Middle frontal gyrus (tissue), 1 donor: ENCODE results near the gene SKI.
"Not testable (repeated sequence)": the region's sequence is repeated elsewhere in the genome, so short reads cannot be mapped to it uniquely, and the experiment has no call there.

ENCODE experiments used
- DNase-seq: peaks from one replicate; pipeline ENCODE4 v3.0.0-alpha.2; 2015; ENCODE audit warnings: low spot score; ENCODE audit errors: extremely low spot score

The SKI gene

GRCh38 chr1:2320006-2320405, 91.9 kb downstream of the SKI start:
- no peak for DNase-seq

GRCh38 chr1:2320760-2321667, 92.9 kb downstream of the SKI start:
- no peak for DNase-seq

DNA sequence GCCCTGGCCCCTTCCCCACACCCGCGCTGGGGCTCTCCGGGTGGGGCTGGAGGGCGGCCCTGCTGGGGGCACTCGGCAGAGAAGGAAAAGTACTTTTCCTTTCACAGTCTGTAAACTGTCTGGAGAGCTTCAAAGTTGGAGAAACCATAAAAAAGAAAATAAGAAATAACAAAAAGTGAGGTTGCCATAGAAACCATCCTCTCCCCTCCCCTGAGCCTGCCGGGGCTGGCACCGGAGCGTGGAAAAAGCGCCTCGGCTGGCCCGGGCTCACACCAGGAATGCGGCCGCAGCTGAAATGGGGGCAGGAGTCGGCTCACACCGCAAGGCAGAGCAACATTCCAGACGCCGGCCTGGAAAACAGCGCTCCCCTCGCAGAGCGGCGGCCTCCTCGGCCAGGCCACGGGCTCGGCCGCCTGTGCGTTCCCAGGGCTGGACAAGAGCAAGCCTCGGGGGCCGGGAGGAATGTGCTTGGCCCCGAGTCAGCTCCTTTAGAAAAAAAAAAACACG, 94.0 kb downstream of the SKI start:
- no peak for DNase-seq

DNA sequence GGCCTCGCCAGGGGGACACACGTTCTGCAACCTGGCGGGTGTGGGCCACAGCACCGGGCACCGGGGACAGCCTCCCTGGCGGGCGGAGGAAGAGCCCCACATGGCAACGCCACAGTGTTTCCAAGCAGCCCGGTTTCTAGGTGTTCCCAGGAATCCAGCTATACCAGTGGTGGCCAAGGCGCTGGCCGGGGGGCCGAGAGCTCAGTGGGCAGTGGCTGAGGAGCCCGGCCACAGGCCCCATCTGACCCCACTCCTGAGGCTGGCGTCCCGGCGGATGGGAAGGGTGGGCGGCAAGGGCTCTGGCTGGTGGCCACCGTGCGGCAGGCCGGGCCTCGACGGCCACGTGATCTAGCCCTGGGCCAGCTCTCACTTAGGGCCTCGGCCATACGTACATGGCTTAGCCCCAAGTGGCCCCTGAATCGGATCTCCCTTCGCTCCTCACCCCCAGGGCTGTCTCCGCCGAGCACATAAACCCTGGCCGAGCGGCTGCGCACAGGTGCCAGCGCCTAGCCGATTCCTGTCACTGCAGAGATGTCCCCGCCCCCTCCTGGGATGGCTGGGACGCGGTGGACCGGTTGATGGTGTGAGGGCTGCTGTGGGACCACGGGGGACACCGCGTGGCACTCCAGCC, 94.6 kb downstream of the SKI start:
- DNase-seq: no peak

DNA sequence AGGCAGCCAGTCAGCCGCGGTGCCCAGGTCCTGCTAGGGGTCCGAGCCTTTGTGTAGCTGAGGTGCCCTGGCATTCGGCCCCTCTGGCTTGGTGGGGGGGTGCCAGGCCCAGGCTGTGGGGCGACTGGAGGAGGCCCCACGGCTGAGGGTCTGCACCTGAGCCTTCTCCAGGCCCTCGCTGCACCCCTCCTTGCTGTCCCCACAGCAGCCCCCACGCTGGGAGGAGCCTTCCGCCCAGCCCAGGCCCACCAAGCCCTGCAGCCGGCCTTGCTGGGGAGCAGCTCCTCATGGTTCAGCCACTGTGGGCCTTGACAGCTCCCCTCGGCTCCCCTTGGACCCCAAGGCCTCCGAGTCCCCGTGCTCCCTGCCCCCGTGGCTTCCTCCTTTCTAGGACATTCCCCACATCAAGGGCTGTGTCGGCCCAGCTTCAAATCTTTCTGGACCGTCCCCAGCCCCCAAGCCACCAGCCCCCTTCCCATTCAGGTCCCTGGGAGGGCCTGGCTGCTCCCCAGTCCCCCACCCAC, 95.4 kb downstream of the SKI start:
- no peak for DNase-seq

DNA sequence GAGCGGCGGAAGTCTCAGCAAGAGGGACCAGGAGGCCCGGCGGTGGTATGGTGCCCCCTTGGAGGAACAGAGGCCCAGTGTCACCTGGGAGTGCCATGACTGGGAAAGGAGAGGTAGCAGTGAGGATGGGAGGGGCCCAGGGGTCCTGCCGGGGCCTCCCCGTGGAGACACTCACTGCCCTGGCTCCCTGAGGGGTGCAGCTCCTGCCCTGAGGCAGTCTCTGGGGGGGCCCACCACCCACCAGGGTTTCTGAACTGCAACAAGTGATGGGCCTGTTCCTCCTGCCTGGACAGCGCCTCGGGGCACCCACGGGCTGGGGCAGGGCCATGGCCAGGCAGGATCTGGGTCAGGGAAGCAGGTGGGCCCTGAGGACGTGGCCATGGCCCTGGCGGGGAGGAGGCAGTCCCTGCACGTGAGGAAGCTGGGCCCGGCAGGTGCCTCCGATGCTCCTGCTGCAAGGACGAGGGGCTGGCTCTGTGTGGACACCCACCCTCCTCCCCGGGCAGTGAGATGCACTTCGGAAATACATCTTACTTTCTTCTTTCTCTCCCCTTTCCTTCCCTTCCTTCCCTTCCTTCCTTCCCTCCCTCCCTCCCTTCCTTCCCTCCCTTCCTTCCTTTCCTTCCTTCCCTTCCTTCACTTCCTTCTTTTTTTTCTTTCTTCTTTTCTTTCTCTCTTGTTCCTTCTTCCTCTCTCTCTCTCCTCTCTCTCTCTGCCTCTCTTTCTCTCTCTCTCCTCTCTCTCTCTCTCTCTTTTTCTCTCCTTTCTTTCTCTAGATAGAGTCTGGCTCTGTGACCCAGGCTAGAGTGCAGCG, 96.6 kb downstream of the SKI start:
- DNase-seq: no peak

DNA sequence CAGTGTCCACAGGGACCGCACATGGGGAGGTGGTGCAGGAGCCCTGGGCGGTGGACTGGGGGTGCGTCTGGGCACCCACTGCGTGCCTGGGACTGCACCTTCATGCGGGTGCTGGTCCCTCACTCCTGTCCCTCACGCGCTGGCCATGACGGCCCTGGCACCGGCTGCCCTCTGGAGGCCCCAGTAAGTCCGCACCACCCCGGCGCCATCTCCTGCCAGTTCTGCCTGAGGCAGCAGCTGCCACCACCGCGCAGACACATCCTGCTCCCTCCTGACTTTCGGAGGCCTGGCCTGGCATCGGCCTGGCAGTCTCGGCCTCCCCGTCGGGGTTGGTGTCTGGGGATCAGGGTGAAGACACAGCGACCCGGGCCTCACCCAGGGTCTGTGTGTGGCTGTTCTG, 98.4 kb downstream of the SKI start:
- DNase-seq: no peak

DNA sequence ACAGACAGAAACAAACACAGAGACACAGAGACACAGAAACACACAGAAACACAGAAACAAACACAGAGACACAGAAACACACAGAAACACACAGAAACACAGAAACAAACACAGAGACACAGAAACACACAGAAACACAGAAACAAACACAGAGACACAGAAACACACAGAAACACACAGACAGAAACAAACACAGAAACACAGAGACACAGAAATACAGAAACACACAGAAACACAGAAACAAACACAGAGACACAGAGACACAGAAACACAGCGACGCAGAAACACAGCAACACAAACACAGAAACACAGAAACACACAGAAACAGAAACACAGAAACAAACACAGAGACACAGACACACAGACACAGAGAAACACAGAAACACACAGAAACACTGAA, 99.0 kb downstream of the SKI start:
- not testable (repeated sequence) for DNase-seq

DNA sequence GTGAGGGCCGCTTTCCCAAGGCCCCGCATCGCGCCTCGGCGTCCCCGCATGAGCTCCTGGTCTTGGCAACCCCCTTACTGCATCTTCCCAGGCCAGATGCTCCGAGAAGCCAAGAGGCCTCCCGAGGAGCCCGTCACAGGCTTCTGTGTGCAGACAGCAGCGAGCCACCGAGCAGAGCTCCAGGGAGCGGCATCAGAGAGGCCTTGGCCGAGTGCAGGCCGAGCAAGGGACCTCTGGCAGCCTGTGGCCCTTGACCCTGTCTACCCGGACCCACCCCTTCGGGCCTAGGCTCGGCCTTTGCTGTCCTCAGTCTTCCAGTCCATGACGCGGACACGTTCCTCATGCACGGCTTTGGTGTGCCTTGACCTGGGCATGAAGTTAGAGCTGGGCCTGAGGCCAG, 99.7 kb downstream of the SKI start:
- no peak for DNase-seq

DNA sequence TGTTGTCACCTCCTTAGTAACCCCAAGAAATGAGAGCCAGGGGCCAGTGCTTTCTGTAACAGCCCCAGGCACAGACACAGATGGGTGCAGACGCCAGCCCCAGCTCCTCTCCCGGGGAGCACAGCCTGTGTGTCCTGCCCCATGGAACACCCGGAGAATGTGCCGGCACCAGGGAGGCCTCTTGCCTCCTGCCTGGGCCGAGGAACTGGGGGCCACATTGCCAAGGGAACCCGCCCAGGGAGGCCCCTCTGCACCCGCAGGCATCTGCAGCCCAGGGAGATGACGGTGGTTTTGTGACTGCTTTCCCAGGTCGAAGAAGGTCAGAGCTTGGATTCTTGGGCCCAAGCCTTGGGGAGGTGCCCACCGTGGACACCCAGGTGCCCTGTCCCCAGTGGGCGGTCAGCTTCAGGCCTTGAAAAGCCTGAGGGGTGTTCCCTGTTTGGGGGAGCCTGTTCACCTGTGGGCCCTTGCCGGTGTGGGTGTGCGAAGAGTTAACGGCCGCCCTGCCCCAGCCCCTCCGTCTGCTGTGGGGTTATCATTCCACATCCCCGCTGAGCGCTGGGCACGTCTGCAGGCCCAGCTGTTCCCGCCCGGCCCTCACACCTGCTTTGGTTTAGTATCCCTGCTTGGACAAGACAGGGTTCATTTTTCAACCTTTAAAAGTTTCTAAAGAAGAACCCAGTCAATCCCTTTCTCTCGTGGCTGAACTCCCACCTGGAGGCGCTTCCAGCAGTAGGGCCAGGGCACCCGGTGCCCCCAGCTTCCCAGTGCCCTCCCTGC, 100.7 kb downstream of the SKI start:
- no peak for DNase-seq

DNA sequence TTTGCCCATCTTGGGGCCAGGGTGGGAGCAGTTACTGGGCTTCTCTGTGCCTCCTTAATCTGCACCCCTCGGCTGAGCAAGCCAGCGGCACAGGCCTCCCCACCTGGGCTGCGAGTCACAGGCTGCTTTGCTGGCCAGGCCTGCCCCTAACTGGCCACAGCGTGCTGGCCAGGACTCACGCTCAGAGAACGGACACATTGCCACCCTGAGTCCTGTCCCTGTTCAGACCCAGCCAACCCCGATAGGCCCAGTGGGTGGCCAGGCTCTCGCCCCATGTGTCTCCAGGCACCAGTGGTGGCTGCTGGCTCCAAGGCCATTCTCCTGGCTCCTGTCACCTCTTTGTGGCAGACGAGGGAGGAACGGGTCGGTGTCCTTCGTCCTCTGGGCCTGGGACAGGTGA, 101.9 kb downstream of the SKI start:
- no peak for DNase-seq

DNA sequence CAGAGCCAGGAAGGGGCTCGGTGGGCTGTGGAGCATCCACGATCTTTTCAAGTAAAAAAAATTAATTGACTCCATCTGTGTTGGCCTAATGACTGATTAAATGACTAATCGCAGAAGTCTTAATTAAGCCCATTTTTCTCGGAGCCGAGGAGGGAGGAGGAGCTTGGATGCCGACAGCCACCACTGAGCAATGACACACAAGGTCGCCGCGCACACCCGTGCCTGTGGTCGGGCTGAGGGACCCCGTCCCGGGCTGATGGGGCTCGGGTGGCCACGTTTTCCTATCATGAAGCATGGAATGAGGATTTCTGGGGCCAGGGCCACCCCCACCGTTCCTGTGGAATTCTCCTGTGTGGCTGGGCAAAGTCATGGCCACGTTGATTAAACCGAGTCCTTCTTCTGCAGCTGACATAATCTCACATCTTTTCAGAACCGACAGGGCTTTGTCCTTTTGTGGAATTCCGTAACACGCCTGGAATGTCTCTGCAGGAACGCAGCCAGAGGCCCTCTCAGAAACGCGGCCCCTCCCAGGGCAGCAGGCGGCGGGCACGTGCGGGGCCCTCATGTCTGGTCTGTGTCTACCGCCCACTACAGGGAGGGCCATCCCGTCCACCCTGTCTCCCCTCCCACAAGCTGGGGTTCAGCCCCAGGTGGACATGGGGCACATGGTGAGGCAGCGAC, 102.5 kb downstream of the SKI start:
- no peak for DNase-seq

GRCh38 chr1:2331200-2331544, 103.1 kb downstream of the SKI start:
- DNase-seq: no peak

- not testable (repeated sequence) for DNase-seq
Observed at GRCh38 chr1:2331580-2331979, 103.5 kb downstream of the SKI start.

- no peak for DNase-seq
Observed at GRCh38 chr1:2334366-2334765, 106.2 kb downstream of the SKI start.

- no peak for DNase-seq
Observed at GRCh38 chr1:2334883-2335534, 106.9 kb downstream of the SKI start.

GRCh38 chr1:2335721-2336455, 107.8 kb downstream of the SKI start:
- DNase-seq: no peak

DNA sequence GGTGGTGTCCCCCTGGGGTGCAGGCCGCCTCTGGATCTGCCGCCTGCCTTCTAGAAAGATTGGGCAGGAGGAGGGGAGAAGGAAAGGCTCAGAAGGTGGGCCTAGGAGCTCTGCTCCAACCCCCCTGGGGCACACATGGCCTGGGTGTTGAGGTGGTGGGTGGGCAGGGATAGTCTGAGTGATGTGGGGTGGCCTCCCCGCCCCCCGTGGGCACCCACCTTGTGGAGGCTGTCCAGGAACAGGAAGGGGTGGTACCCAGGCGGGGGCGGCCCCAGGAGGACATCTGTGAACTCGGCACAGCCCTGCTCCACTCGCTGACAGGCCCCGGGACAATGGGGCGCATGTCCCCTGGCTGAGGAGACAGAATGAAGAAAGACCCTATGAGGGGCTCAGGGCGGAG, 108.4 kb downstream of the SKI start:
- DNase-seq: no peak

GRCh38 chr1:2337081-2337480, 109.0 kb downstream of the SKI start:
- DNase-seq: no peak
